Smooth muscle cell (in vitro differentiated cells): ENCODE data around the gene DMBX1. TPM values are rescaled to one million over a fixed set of nuclear protein-coding genes. Genes with fewer than 3 reads are reported as not detected.
A peak's percentile ranks its signal among the peaks of the same experiment; 100 is the strongest.

Source experiments
- DNase-seq: peaks from one replicate; lab custom pipeline; 2025; ENCODE audit not compliant: unreplicated experiment; lab: John Stamatoyannopoulos, UW
- H2AFZ ChIP-seq: fragments of 200-600 bp; sonication (generic); 2 replicates; pipeline ENCODE4 v1.6.0; 2016; ENCODE audit warnings: antibody characterized with exemption, low read depth, mild to moderate bottlenecking
- H3F3A ChIP-seq: fragments of 200-600 bp; sonication (generic); 2 replicates; pipeline ENCODE4 v1.6.0; 2017; ENCODE audit warnings: antibody characterized with exemption, low read depth
- H3K27ac ChIP-seq: fragments of 200-600 bp; sonication (generic); 2 replicates; pipeline ENCODE4 v1.5.1; 2016; ENCODE audit warnings: low read depth, mild to moderate bottlenecking
- H3K27me3 ChIP-seq: fragments of 200-600 bp; sonication (generic); 2 replicates; pipeline ENCODE4 v1.6.1; 2016; ENCODE audit warnings: low read depth, mild to moderate bottlenecking
- H3K36me3 ChIP-seq: fragments of 200-600 bp; sonication (generic); 2 replicates; pipeline ENCODE4 v1.5.1; 2016; ENCODE audit warnings: low read depth
- H3K4me1 ChIP-seq: fragments of 200-600 bp; sonication (generic); 2 replicates; pipeline ENCODE4 v1.5.1; 2016; ENCODE audit warnings: low read depth
- H3K4me2 ChIP-seq: fragments of 200-600 bp; sonication (generic); 2 replicates; pipeline ENCODE4 v1.6.0; 2016; ENCODE audit warnings: mild to moderate bottlenecking
- H3K4me3 ChIP-seq: fragments of 200-600 bp; sonication (generic); 2 replicates; pipeline ENCODE4 v1.5.1; 2016; ENCODE audit warnings: mild to moderate bottlenecking
- H3K79me2 ChIP-seq: fragments of 200-600 bp; sonication (generic); 2 replicates; pipeline ENCODE4 v1.6.0; 2016; ENCODE audit warnings: low read depth, mild to moderate bottlenecking
- H3K9ac ChIP-seq: fragments of 200-600 bp; sonication (generic); 2 replicates; pipeline ENCODE4 v1.6.0; 2016; ENCODE audit warnings: low read depth
- H3K9me3 ChIP-seq: fragments of 200-600 bp; sonication (generic); replicated peaks from 2 replicates; pipeline ENCODE4 v1.5.1; 2016; ENCODE audit warnings: low read depth
- H4K20me1 ChIP-seq: fragments of 200-600 bp; sonication (generic); 2 replicates; pipeline ENCODE4 v1.6.0; 2016; ENCODE audit warnings: low read depth
- CTCF ChIP-seq: fragments of 200-600 bp; sonication (generic); IDR thresholded peaks from 2 replicates; pipeline ENCODE4 v1.5.1; 2017; ENCODE audit warnings: borderline replicate concordance, mild to moderate bottlenecking, antibody characterized with exemption; ENCODE audit not compliant: insufficient read depth, poor library complexity, severe bottlenecking
- WGBS: methylation state at CpG from one replicate; pipeline ENCODE4 v1.1.7; 2016; ENCODE audit warnings: low lambda C conversion rate; 5-methylcytosine and 5-hydroxymethylcytosine counted together
- polyA plus RNA-seq: library from polyadenylated mRNA; unstranded; fragments of >200 nt; fragmentation: Nextera tagmentation; extraction: Ambion mirVana; gene quantifications from 2 replicates; pipeline ENCODE4 v1.2.1, GENCODE V29; 2016
- total RNA-seq: library from RNA; depleted of rRNA; stranded (reverse); fragments of >200 nt; gene quantifications from 2 replicates; pipeline ENCODE4 v1.2.3, GENCODE V29; 2014

Gene DMBX1
- total and polyA plus RNA-seq, 2 experiments from 2014 or later: not detected

- Histone ChIP-seq H3F3A (no peaks in the 10 kb centered on the region), H3K27me3 (peaks cover 100% of the 10 kb centered on the region), H3K27ac (no peak overlapping the region), H2AFZ (no peak overlapping the region), H3K4me3 (no peak overlapping the region), H3K4me2 (no peak overlapping the region), H3K79me2 (no peaks in the 10 kb centered on the region), H3K36me3 (no peaks in the 10 kb centered on the region), H4K20me1 (peaks cover 8% of the 10 kb centered on the region), H3K4me1 (peaks cover 37% of the 10 kb centered on the region), H3K9me3 (no peaks in the 10 kb centered on the region), H3K9ac (no peak overlapping the region)
- WGBS: 13% methylated on average over 24 of the region's 24 CpGs
- no peak for TF ChIP-seq CTCF
- no peak for DNase-seq
These were observed 1.1 kb upstream of the DMBX1 start for GRCh38 chr1:46488343-46489168.

DNA sequence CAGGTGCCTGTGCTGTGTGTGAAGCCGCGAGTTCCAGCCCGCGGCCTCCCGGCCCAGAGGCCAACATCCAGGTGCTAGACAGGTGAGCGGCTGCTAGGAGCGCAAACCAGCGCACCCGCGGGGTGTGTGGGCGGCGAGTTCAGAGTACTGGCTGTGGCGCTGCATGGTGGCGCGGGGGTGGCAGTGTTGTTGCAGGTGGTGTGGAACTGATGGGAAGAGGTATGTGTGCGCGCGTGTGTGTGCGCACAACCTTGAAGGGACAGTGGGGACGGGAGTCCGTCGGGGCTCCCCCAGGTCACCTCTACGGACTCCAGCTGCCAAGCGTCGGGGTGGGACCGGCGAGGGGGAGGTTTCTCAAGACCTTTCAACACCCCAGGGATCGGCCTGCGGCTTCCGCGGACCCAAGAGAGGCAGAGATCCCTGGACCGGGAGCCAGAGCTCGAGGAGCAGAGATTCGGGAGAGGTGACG is 433 bp upstream of the DMBX1 start:
- 2% methylated on average over 29 of the region's 35 CpGs for WGBS
- TF ChIP-seq CTCF: no peak
- Histone ChIP-seq H3K27me3 (peaks cover 100% of the 10 kb centered on the region), H3K79me2 (no peaks in the 10 kb centered on the region), H3K4me1 (peaks cover 37% of the 10 kb centered on the region), H4K20me1 (peaks cover 8% of the 10 kb centered on the region), H3K36me3 (no peaks in the 10 kb centered on the region), H3K9ac (no peak overlapping the region), H3K4me2 (peak overlapping the region; percentile 84), H3F3A (no peaks in the 10 kb centered on the region), H3K27ac (no peak overlapping the region), H2AFZ (no peak overlapping the region), H3K9me3 (no peaks in the 10 kb centered on the region), H3K4me3 (peak overlapping the region; percentile 41)
- DNase-seq: no peak

DNA sequence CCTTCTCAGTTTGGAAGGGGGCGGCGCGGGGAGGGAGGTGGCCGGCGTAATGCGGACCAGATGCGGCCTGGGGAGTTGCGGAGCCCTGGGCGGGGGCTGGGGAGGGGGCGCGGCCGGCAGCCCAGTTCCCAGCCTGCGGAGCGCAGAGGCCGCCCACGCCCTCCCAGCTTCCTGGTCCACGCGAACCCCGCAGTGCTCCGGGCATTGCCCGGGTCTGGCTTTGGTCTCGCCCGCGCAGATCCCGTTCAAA is 695 bp downstream of the DMBX1 start:
- 3% methylated on average over 15 of the region's 25 CpGs for WGBS
- Histone ChIP-seq H3K27me3 (peaks cover 100% of the 10 kb centered on the region), H3K79me2 (no peaks in the 10 kb centered on the region), H4K20me1 (peaks cover 8% of the 10 kb centered on the region), H3K27ac (no peak overlapping the region), H3K4me2 (peak overlapping the region; percentile 84), H3K4me3 (no peak overlapping the region), H3K36me3 (no peaks in the 10 kb centered on the region), H2AFZ (no peak overlapping the region), H3K4me1 (peaks cover 37% of the 10 kb centered on the region), H3K9me3 (no peaks in the 10 kb centered on the region), H3F3A (no peaks in the 10 kb centered on the region), H3K9ac (no peak overlapping the region)
- DNase-seq: no peak
- no peak for TF ChIP-seq CTCF
